Epidermal melanocyte (primary cell): ENCODE results near the gene POTEF.
"Not testable (repeated sequence)": the region's sequence is repeated elsewhere in the genome, so short reads cannot be mapped to it uniquely, and the experiment has no call there.

ENCODE experiments used
- DNase-seq: peaks from one replicate; pipeline ENCODE4 v3.0.0; 2011; ENCODE audit warnings: low spot score; ENCODE audit not compliant: insufficient read length

POTEF gene

DNA sequence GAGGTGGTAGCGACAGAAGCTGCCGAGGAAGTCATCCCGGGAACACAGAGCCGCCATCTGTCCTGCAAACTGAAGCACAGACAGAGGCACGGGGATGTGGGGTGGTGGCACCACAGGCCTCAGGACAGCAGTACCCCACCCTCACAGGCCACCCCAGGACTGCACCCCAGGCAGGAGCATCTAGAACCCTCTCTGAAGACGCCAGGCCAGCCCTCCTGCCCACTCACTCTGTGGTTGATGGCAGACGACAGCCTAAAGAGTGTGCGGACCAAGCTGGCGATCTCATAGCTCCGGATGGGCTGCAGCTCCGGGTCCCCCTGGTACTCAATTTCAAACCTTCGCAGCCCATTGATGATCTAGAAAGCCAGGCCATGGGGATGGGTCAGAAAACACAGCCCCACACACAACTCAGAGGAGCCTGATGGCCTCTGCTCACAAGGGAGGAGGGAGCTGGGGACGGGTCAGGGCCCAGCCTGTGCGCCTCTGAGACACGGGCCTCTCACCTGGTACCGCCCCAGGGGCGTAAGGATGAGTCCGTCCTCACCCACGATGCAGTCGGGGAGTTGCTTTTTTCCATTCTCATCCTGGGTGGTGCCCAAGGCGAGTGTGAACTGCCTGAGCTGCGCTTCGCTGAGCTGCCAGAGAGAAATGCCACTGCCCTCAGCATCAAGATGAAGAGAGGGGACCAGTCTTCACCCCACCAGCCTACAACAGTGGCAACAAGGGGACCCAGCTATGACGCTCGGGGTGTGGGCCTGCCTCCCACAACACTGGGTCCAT is 24.0 kb upstream of the POTEF start:
- no peak for DNase-seq

DNA sequence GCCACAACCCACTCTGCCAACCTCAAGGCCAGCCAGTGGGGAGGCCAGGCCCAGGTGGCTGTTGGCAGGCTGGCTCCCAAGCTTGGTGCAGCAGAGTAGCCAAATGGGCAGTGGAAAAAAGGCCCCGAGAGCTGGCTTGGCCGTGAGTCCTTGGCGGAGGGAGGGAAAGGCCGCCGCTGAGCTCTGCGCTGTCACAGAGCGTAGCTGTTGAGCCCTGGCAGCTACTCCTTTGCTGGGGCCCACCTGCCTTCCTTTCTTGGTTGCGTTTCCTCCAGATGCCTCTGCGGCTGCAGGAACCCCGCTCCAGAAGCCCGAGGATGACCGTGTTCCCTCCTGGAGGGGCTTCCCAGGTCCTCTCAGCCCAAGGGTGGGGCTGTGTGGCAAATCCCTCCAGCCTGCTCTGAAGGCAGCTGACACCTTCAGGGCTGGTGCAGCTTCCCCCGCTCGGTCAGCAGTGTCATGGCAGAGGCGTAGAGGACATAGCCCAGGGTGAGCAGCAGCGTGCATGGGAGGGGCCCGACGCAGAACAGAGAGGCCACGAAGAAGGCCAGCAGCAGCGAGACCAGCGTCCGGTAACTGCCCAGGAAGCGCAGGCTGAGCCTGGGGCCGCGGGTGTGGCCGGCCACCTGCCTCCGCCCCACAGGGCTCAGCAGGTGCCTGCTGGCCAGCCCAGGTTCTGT is 23.3 kb upstream of the POTEF start:
- not testable (repeated sequence) for DNase-seq

DNA sequence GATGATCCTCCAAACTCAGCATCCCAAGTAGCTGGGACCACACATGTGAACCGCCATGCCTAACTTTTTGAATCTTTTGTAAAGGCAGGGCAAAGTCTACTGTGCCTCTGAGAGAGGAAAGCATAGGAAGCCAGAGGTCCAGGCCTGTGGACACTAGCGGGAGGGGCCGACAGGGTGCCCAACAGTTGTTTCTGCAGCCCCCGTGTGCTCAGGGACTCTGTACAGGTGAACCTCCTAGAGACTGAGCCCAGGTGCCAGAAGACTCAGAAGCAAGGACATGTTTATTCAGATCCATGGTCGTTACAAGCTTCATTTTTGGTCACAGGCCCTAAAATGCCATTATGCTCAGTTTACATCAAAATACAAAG is 22.1 kb upstream of the POTEF start:
- not testable (repeated sequence) for DNase-seq

DNA sequence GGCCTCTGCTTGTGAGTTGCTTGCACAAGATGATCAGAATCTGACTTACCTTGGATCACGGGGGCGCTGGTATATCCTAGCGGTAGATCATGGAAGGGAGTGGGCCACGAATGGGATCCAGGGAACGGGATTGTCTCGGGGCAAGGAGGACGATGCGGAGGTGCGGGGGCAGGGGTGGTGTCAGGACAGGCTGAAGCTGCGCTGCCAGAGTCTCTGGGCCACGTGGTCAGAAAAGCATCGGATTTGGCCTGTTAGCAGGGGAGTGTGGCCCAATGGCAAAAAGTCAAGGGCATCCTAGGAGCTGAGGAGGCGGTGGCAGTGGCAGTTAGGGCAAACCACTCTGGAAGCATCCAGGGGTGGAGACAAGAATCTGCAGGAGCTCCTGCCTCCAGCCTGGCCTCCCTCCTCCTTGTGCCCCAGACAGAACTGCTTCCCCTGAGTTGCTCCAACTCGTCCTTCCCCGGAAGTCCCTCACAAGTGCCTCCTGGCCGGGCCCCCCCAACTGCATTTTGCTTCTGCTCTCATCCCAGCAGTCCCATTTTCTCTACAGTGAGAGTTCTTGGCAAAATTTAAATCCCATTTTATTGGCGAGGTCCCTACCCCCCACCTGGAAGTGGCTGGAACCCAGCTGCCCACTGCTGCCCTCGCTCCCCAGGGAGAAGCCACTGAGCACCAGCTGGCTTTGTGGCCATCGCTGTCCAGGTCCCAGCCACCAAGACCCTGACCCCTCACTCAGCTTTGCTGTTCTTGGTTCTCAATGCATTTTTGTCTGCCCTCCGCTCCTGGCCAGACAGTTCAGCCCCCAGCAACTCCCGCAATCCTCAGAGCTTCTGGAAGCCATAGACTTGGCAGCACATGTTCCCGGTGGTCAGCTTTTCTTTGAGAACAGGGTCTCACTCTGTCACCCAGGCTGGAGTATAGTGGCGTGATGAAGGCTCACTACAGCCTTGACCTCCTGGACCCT is 21.4 kb upstream of the POTEF start:
- DNase-seq, result no peak

DNA sequence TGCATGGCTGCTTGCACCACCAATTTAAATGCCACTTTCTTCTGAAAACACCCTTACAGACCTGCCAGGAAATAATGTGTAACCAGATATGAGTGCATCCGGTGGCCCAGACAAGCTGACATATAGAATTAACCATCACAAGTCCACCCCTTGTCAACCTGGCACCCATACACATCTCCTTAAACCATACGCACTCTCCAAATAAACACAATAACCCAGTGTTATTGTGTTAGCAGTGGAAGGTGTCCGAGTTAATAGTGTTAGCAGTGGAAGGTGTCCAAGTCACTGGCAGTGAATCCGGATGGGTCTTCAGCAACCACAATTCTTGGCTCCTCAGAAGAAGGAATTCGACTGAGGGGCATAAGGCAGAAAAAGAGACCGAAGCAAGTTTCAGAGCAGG is 19.5 kb upstream of the POTEF start:
- DNase-seq, result not testable (repeated sequence)

DNA sequence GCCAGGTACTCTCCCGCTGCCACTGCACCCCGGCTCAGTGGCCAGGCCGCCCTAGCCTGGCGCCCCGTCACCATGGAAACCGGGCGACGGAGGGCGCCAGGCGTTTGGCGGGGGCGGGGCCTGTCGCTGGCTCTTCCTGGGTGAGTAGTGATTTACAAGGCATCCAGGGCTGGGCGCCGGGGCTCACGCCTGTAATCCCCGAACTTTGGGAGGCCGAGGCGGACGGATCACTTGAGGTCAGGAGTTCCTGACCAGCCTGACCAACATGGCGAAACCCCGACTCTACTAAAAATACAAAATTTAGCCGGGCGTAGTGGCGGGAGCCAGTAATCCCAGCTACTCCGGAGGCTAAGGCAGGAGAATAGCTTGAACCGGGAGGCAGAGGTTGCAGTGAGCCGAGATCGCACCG is 16.0 kb upstream of the POTEF start, which contains the start of gene CCDC74B:
TSS of gene CCDC74B (minus strand) at position 107 of the 409 bp plus-strand sequence. CDS start 116 bp downstream, outside the sequence.
- DNase-seq, result not testable (repeated sequence)

DNA sequence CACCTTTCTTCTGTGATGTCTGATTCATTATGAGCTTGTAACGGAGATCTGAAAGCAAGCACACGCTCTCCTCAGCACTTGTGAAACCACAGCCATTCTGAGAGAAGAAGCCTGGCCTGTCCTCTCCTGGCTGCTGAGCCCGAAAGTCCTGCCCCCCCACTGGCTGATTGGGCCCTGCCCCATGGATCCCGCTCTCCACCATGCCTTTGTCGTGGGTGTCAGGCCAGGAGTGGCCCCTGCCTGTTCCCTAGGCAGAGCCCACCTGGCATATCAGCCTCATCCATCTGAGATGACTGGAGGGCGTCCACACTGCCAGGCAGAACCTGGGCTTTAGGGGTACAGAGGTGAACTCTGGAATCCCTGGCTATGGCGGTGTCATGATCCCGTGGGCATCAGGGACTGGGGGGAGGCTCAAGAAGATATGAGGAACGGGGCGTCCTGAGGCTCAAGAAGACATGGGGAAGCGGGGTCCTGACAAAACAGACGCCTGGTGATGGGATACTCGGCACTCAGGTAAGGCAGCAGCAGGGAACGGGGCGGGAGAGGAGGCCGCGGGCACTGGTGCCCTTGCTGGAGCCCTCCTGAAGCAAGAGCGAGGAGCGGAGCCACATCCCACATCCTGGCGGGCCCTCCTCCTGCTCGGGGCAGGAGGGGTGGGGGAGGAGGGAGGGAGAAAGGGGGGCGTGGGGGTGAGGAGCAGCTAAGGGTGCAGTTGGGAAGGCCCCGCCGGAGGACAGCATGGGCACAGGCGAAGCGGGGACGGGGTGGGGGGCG is 14.4 kb upstream of the POTEF start:
- not testable (repeated sequence) for DNase-seq

DNA sequence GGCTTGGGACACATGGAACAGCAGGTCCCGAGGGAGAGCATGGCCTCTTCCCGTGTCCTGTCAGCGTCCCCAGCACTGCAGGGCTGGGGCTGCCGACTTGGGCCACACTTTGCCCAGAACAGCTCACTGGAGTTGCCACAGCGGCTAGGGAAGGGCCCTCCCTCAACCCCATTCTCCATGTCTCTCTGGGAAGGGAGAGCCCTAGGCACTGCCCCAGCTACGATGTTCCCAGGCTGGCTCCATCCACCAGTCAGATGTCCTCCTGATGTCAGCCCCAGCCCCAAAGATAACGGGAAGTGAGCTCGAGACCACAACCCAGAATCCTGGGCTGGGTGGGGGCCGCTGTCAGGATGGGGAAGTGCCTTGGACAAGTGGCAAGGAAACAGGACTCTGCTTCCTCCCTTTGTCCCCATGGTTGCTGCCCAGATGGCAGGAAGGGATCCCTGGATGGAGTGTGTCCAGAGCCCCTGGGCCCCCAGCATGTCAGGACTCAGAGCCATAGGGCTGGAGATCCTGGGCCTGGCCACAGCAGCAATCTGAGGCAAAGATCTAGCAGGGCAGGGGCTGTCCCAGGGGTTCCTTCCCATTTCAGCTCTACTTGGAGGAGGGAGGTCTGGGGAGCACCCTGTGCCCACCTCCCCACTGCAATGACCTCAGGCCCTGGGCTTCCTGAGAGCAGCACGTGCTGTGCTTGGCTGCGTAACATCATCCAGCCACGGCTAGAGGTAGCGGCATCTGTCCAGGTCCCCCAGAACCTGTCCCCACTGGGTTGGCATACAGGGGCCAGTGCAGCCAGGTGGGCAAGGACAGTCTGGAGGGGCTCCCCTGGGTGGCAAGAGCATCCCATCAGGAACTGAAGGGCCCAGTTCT is 13.6 kb upstream of the POTEF start:
- DNase-seq, result not testable (repeated sequence)

DNA sequence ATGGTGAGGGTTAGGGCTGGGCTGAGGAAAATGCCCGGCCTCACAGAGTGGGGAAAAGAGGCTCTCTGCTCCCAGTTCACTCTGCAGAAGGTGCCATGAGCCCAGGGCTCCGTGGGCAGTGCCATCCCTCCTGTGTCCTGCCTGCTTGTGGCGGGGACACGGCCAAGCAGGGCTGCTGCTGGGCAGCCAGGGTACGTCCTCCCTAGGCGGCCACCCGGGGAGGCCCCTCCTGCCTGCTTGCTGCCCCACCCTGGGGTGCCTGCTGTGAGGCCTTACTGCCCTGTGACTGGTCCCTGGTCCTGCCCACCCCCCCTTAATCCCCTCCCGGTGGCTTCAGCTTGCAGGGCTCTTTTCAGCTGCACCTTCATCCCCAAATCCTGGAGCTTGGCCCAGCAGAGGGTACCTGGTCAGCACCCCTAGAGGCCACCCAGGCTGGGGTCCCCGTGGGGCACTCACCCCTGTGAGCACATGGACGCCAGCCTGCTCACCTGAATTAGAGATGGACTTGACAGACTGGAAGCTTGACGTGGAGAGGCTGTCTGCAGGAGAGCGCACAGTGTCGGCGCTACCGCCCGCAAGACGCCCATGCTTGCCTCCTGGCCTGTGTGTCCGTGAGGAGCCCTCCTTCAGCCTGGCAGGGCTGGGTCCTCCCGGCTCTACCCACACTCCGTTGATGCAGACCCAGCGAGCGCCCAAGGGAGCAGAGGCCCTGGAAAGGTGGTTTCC is 12.8 kb upstream of the POTEF start:
- DNase-seq, result not testable (repeated sequence)

DNA sequence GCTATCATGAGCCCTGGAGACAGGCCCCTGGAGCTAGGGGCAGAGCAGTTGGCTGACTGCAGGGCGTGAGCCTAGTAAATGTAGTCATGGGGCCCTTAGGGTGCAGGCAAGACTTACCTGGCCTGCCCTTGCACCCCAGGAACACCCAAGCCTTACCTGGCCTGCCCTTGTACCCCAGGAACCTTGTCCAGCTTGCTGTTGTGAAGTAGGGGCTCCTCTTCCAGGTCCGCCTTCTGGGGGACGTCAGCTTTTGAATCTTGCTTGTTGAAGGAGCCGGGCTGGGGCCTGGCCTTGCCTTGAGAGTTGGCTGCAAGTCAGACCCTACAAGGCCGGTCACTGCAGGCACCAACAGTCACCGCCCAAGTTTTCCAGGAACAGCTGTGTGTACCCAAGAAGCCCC is 12.0 kb upstream of the POTEF start:
- not testable (repeated sequence) for DNase-seq

DNA sequence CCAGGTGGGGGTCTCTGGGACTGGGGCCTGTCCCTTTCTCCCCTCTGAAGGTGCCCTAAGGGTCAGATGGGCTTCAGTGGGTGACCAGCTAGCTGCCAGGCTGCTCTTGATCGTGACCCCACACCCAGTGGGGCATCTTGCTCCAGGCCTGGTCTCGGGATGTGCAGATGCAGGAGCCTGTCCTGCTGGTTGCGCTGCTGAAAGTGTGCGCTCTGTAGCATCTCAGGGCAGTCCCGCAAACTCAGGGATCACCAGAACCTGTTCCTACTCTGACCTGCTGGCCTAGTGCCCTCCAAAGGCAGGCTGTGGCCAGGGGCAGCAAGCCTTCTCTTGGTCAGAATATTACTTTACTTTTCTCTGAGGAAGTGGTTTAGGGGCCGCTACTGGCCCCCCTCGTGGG is 11.5 kb upstream of the POTEF start:
- not testable (repeated sequence) for DNase-seq

DNA sequence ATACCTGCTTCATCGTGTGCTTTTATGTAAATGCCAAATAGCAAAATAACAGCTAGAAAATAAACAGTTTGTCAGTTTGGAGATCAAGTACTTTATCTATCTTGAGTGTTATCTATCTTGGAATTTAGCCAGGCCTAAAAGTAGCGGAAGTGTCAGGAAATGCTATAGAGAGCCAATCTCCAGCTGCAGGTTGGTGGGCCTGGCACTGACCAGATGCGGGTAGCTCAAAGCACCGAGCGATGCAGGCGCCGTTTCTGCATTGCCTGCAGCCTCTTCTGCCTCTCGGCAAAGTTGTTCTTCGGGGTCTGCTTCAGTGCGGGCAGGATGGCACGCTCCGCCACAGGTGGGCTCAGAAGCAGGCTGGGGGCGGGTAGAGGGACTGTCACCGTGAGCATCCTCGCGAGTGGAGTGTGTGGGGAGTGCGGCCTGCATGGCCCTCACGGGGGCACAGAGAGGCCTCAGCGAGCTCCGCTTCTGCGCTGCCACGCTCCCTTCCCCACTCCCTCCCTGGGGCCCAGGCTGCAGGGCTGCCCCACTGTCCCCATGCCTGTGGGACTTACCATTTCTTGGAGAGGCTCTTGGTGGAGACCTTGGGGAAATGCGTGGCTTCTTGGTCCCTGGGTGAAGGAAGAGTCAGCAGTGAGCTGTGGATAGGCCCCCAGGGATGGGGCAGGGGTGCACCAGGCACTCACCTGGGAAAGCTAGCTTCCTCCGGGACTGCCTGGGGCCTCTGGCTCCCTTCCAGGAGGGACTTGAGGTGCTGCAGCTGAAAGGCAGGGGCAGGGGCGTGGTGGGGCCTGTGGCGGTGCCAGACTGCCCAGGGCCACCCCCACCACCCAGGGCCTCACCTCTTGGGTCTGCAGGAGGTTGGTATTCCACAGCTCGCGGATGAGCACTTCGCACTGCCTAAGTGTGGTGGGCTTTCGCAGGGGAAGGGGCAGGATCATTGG is 10.6 kb upstream of the POTEF start:
- DNase-seq, result not testable (repeated sequence)

DNA sequence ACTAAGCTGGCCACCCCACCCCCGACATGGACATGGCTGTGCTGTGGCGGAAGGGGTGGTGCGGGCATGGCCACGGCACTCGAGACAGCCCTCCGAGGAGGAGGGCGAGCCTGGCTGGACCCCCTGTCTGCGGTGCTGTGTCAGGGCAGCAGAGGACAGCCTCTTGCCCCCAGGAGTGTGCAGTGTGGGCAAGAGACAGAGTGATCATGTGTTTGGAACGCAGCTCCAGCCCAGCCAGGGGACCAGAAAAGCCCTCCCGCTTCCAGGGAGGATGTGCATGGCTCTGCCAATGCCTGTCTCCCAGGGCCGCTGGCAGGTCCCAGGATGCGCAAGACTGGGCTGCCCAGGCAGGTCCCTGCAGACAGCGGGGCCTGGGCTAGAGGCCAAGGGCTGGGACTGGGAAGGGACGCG is 9.8 kb upstream of the POTEF start:
- DNase-seq, result not testable (repeated sequence)

DNA sequence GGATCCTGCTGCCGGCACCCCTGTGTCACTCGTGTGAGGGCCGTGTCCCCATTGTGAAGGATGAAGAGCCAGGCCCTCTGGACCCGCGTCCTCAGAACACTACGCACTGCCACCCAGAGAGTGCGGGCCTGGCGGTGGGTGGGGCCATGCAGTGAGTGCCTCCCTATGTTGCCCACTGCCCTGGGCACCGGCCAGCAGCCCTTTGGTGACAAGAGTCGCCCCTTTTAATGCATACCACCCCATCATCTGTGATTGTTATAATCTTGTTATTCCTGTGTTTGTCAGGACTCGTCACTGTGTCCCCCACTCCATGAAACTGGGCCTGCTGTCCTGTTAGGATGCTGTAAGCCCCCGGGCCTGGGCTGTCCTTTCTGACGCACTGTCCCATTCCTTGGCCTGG is 9.3 kb upstream of the POTEF start:
- DNase-seq, result not testable (repeated sequence)

DNA sequence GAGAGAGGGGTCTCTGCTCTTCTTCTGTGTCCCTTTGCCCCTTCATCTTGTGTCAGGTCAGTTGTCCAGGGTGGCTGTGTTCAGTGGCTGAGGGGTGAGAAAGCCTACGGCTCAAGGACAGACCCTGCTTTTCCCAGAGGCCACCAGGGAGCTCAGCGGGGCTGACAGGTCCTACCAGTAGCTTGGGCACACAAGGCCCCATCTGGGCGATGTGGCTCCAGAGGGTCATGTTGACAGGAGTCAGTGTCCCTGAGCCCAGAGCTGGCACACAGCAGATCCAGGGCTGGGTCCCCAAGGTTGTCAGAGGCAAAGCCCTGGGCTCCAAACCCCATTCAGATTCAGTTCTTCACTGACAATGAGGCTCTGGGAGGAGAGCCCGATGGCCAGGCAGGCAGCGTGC is 8.1 kb upstream of the POTEF start:
- DNase-seq, result not testable (repeated sequence)

DNA sequence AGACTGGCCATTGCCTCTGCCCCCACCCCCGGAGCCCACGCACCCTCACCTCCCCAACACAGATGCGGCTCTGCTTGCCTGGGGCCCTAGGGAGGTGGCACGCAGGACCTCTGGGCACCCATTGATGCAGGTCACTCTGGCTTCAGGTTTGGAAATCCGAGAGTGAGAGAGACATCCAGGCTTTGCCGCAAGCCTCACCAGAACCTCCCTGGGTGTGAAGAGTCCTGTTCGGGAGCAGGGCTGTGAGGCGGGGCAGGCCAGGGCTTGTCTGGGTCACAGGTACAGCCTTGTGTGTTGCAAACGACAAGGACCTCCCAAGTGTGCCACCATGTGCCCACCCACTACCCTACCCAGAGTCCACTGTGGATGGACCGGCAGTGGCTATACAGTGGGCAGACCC is 7.5 kb upstream of the POTEF start:
- DNase-seq, result not testable (repeated sequence)

DNA sequence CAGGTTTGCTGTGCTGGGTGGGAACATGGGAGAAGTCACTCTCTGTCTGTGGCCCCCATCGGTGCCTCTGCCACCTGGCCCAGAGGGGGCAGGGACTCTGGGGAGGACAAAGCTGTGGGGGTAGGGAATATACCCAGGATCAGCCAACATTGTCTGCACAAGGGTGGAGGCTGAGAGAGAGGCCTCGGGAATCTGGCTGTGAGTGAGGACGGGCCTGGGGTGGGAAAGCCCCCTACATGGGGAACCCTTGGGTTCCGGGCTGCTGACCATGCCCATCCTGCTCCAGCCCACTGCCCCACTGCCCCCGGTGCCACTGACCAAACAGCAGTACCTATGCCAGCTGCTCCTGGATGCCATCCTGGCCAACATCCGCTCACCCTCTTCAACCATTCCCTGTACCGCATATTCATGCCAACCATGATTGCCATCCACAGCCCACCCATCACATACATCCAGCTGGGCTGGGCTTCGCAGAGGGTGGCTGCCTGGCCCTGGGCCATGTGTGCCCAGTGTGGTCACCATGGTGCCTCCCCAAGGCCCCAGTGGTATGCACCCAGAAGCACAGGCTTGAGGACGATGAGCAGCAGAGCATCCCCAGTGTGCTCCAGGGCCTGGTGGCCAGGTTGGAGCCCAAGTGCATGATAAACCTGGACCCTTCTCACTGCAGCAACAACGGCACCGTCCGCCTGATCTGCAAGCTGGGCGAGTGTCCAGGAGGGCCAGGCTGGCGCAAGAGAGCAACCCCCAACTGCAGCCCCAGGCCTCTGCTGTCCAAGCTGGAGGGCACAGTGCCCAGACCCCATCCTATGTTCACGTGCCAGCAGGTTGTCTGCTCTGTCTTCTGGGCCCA is 6.9 kb upstream of the POTEF start:
- no peak for DNase-seq
